ENCODE data around the gene TULP4.

Gene TULP4

GRCh38 chr6:158357570-158358216 is 45.4 kb downstream of the TULP4 start:
- no peak overlapping the region for H3K27ac ChIP-seq (ENCODE audit: extremely low read depth, low read depth, low read length)
- TF ChIP-seq ZNF555 (tag by site-specific recombination; conservative IDR thresholded peaks at IDR 0.05) (no peak), GFI1B (tag by site-specific recombination; IDR thresholded peaks at IDR 0.05) (no peak), ZNF664 (tag by site-specific recombination; IDR thresholded peaks at IDR 0.05) (no peak), ZNF248 (tag by site-specific recombination; IDR thresholded peaks at IDR 0.05) (no peak), MZF1 (tag by site-specific recombination; IDR thresholded peaks at IDR 0.05; ENCODE audit: borderline replicate concordance) (no peak), PRDM4 (tag by site-specific recombination; IDR thresholded peaks at IDR 0.05) (no peak), ZNF132 (tag by site-specific recombination; IDR thresholded peaks at IDR 0.05; ENCODE audit: borderline replicate concordance) (no peak), ZNF426 (tag by site-specific recombination; IDR thresholded peaks at IDR 0.05) (no peak), ZNF548 (tag by site-specific recombination; IDR thresholded peaks at IDR 0.05) (no peak), SP3 (tag by site-specific recombination; IDR thresholded peaks at IDR 0.05) (no peak), ZSCAN4 (tag by site-specific recombination; IDR thresholded peaks at IDR 0.05) (no peak), ZNF148 (tag by site-specific recombination; IDR thresholded peaks at IDR 0.05; ENCODE audit: borderline replicate concordance) (no peak), OSR2 (tag by site-specific recombination; IDR thresholded peaks at IDR 0.05) (no peak), ZNF138 (tag by site-specific recombination; IDR thresholded peaks at IDR 0.05; ENCODE audit: borderline replicate concordance) (no peak), ZNF544 (tag by site-specific recombination; IDR thresholded peaks at IDR 0.05) (no peak)
- TF ChIP-seq, protein P1, sequence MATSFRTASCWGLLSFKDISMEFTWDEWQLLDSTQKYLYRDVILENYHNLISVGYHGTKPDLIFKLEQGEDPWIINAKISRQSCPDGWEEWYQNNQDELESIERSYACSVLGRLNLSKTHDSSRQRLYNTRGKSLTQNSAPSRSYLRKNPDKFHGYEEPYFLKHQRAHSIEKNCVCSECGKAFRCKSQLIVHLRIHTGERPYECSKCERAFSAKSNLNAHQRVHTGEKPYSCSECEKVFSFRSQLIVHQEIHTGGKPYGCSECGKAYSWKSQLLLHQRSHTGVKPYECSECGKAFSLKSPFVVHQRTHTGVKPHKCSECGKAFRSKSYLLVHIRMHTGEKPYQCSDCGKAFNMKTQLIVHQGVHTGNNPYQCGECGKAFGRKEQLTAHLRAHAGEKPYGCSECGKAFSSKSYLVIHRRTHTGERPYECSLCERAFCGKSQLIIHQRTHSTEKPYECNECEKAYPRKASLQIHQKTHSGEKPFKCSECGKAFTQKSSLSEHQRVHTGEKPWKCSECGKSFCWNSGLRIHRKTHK (tag by site-specific recombination; IDR thresholded peaks at IDR 0.05), result no peak
- TF ChIP-seq, protein P2, sequence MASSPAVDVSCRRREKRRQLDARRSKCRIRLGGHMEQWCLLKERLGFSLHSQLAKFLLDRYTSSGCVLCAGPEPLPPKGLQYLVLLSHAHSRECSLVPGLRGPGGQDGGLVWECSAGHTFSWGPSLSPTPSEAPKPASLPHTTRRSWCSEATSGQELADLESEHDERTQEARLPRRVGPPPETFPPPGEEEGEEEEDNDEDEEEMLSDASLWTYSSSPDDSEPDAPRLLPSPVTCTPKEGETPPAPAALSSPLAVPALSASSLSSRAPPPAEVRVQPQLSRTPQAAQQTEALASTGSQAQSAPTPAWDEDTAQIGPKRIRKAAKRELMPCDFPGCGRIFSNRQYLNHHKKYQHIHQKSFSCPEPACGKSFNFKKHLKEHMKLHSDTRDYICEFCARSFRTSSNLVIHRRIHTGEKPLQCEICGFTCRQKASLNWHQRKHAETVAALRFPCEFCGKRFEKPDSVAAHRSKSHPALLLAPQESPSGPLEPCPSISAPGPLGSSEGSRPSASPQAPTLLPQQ (tag by site-specific recombination; IDR thresholded peaks at IDR 0.05), result no peak
- TF ChIP-seq, protein P3, sequence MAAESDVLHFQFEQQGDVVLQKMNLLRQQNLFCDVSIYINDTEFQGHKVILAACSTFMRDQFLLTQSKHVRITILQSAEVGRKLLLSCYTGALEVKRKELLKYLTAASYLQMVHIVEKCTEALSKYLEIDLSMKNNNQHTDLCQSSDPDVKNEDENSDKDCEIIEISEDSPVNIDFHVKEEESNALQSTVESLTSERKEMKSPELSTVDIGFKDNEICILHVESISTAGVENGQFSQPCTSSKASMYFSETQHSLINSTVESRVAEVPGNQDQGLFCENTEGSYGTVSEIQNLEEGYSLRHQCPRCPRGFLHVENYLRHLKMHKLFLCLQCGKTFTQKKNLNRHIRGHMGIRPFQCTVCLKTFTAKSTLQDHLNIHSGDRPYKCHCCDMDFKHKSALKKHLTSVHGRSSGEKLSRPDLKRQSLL (tag by site-specific recombination; IDR thresholded peaks at IDR 0.05), result no peak
- TF ChIP-seq, protein P4, sequence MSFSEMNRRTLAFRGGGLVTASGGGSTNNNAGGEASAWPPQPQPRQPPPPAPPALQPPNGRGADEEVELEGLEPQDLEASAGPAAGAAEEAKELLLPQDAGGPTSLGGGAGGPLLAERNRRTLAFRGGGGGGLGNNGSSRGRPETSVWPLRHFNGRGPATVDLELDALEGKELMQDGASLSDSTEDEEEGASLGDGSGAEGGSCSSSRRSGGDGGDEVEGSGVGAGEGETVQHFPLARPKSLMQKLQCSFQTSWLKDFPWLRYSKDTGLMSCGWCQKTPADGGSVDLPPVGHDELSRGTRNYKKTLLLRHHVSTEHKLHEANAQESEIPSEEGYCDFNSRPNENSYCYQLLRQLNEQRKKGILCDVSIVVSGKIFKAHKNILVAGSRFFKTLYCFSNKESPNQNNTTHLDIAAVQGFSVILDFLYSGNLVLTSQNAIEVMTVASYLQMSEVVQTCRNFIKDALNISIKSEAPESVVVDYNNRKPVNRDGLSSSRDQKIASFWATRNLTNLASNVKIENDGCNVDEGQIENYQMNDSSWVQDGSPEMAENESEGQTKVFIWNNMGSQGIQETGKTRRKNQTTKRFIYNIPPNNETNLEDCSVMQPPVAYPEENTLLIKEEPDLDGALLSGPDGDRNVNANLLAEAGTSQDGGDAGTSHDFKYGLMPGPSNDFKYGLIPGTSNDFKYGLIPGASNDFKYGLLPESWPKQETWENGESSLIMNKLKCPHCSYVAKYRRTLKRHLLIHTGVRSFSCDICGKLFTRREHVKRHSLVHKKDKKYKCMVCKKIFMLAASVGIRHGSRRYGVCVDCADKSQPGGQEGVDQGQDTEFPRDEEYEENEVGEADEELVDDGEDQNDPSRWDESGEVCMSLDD (tag by site-specific recombination; IDR thresholded peaks at IDR 0.05), result no peak
- no peak overlapping the region for H3K4me3 ChIP-seq (ENCODE audit: low read depth, low read length)
- ChIA-PET CTCF (interaction anchor here (0.6 to 1.0 kb wide), 5 partner anchors 30 to 1156 kb away, joined by 3 to 5 read pairs (median 3); no protein-coding TSS in a partner anchor), POLR2A (no interaction called here)
- no peaks in the 10 kb centered on the region; a peak in 1 of 3 replicates for H3K36me3 ChIP-seq (ENCODE audit: control insufficient read depth in 2 of 2, insufficient read depth in 1 of 2, low read length in 2 of 2)
- peaks cover 11% of the 10 kb centered on the region for H3K4me1 ChIP-seq (ENCODE audit: control insufficient read depth, insufficient read depth, low read length)
- H3K9me3 ChIP-seq (ENCODE audit: control insufficient read depth, insufficient read depth, low read depth, low read length), result no peaks in the 10 kb centered on the region

Measured in HEK293 (cell line).